Brain microvascular endothelial cell (primary cell): Measurements from ENCODE around the gene COPS8.

Experiments used
- DNase-seq: peaks from one replicate; pipeline ENCODE4 v3.0.0-alpha.2; 2020
- H3K27ac ChIP-seq: fragments of 250-450 bp; sonication (Bioruptor Pico); 2 replicates; pipeline ENCODE4 v1.5.1; 2020; ENCODE audit warnings: mild to moderate bottlenecking, moderate library complexity
- H3K27me3 ChIP-seq: fragments of 250-450 bp; sonication (Bioruptor Pico); replicated peaks from 2 replicates; pipeline ENCODE4 v1.5.1; 2020; ENCODE audit warnings: mild to moderate bottlenecking
- H3K36me3 ChIP-seq: fragments of 250-450 bp; sonication (Bioruptor Pico); replicated peaks from 2 replicates; pipeline ENCODE4 v1.5.1; 2020; ENCODE audit warnings: mild to moderate bottlenecking
- H3K4me3 ChIP-seq: 2 replicates; pipeline ENCODE4 v1.5.1; 2011; ENCODE audit warnings: low read depth, mild to moderate bottlenecking, control low read depth, low read length, moderate library complexity
- in situ Hi-C: cut with HindIII; loops from 2 replicates; pipeline ENCODE4 v1.10.0; 2017; ENCODE audit warnings: low sequenced_read_pairs, low pct_ligation_motif_present
- TF ChIP-seq, protein P1 (sequence below): IDR thresholded peaks from 2 replicates; pipeline ENCODE4 v1.5.1; 2011; ENCODE audit warnings: low read depth, mild to moderate bottlenecking, moderate library complexity, low read length, control low read depth, inconsistent platforms; ENCODE audit errors: missing control alignments

The COPS8 gene

DNA sequence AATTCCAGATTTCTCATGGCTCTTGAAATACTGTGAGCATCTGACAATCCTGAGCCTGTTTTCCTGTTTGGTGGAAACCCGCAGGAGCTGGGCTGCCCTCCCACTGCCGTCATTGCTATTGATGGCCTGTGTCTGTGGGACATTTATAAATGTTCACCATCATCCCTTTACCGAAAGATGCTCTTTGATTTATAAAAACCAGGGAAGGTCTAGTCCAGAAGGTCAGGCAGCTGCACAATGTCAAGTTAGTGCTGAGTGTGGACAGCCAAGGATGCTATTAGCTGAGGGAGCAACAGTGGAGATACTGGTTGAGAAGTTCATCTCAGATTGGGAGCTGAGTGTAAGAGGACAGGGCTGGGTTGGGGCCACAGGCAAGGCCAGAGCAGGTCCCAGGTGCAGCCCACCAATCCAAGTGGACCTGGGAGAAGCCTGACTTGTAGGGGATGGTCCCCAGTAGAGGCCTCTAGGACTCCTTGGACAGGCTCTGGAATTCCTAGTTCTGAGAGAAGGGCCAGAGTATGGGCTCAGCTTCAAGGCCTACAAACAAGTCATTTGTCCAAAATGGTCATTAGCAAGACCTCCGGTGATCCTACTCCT lies 55.1 kb downstream of the COPS8 start:
- no peak overlapping the region for H3K4me3 ChIP-seq
- no peaks in the 10 kb centered on the region for H3K27me3 ChIP-seq
- no peak for DNase-seq
- H3K27ac ChIP-seq, result no peak overlapping the region
- TF ChIP-seq, protein P1, sequence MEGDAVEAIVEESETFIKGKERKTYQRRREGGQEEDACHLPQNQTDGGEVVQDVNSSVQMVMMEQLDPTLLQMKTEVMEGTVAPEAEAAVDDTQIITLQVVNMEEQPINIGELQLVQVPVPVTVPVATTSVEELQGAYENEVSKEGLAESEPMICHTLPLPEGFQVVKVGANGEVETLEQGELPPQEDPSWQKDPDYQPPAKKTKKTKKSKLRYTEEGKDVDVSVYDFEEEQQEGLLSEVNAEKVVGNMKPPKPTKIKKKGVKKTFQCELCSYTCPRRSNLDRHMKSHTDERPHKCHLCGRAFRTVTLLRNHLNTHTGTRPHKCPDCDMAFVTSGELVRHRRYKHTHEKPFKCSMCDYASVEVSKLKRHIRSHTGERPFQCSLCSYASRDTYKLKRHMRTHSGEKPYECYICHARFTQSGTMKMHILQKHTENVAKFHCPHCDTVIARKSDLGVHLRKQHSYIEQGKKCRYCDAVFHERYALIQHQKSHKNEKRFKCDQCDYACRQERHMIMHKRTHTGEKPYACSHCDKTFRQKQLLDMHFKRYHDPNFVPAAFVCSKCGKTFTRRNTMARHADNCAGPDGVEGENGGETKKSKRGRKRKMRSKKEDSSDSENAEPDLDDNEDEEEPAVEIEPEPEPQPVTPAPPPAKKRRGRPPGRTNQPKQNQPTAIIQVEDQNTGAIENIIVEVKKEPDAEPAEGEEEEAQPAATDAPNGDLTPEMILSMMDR, result no peak
- in situ Hi-C loops, result no loop called here
- no peaks in the 10 kb centered on the region for H3K36me3 ChIP-seq

GRCh38 chr2:237141571-237142051 lies 55.9 kb downstream of the COPS8 start:
- no peaks in the 10 kb centered on the region for H3K27me3 ChIP-seq
- H3K4me3 ChIP-seq, result no peak overlapping the region
- H3K27ac ChIP-seq, result no peak overlapping the region
- no peaks in the 10 kb centered on the region for H3K36me3 ChIP-seq
- peak; percentile 48 for DNase-seq
- TF ChIP-seq, protein P1, result no peak
- in situ Hi-C loops, result no loop called here

- in situ Hi-C loops, result no loop called here
- Histone ChIP-seq H3K36me3 (no peaks in the 10 kb centered on the region), H3K27me3 (no peaks in the 10 kb centered on the region), H3K27ac (no peak overlapping the region), H3K4me3 (no peak overlapping the region)
- TF ChIP-seq, protein P1, result no peak
- DNase-seq, result no peak
Measured at GRCh38 chr2:237143118-237143517, 57.4 kb downstream of the COPS8 start.

- H3K27ac ChIP-seq, result no peak overlapping the region
- no peak overlapping the region for H3K4me3 ChIP-seq
- TF ChIP-seq, protein P1, result no peak
- in situ Hi-C loops, result no loop called here
- no peak for DNase-seq
- no peaks in the 10 kb centered on the region for H3K36me3 ChIP-seq
- H3K27me3 ChIP-seq, result no peaks in the 10 kb centered on the region
Measured at GRCh38 chr2:237143676-237144440, 58.2 kb downstream of the COPS8 start.

DNA sequence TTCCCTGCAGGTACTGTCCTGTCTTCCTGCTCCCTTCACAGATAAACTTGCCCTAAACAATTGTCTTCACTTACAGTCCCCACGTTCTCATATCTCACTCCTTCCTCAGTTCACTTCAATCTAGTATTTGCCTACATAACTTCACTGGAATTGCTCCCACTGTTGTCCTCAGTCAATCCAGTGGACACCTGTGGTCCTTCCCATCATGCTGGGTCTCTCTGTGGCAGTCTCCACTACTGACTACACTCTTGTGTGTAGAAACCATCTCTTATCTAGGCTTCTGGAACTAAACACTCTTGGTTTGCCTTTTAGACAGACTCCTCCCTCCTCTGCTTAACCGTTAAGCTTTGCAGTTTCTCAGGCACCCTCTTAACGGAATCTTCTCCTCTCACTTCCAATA lies 58.8 kb downstream of the COPS8 start:
- Histone ChIP-seq H3K36me3 (no peaks in the 10 kb centered on the region), H3K27me3 (no peaks in the 10 kb centered on the region), H3K27ac (no peak overlapping the region), H3K4me3 (no peak overlapping the region)
- in situ Hi-C loops, result no loop called here
- TF ChIP-seq, protein P1, result no peak
- no peak for DNase-seq
